M059J (cell line): ENCODE results near the gene LOC128125822.
"Not testable (repeated sequence)": the region's sequence is repeated elsewhere in the genome, so short reads cannot be mapped to it uniquely, and the experiment has no call there.

Experiments used
- DNase-seq: peaks from one replicate; pipeline ENCODE4 v3.0.0-alpha.2; 2012; ENCODE audit warnings: low read depth

LOC128125822 gene

GRCh38 chr6:63572044-63572746 is at the start of gene LOC128125822, which contains the start of gene PTP4A1:
LOC128125822 (plus strand) TSS chr6:63572480.
PTP4A1 (plus strand) TSS chr6:63572480; CDS start chr6:63576881, 4,401 bp downstream.
- DNase-seq: peak; percentile 97

GRCh38 chr6:63522911-63523287 is 49.4 kb upstream of the LOC128125822 start:
- DNase-seq: not testable (repeated sequence)

DNA sequence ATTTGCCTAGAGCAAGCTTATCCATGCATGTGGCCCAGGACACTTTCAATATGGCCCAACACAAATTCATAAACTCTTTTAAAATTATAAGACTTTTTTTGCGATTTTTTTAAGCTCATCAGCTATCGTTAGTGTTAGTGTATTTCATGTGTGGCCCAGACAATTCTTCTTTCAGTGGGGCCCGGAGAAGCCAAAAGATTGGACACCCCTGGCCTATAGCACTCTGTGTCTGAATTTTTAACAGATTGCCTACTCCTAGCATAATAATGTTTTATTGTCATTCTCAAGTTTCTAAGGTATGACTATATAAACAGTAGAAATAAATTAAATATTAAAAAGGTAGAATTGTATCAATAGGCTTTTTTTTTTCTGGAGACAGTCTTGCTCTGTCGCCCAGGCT is 48.6 kb upstream of the LOC128125822 start:
- DNase-seq: no peak

DNA sequence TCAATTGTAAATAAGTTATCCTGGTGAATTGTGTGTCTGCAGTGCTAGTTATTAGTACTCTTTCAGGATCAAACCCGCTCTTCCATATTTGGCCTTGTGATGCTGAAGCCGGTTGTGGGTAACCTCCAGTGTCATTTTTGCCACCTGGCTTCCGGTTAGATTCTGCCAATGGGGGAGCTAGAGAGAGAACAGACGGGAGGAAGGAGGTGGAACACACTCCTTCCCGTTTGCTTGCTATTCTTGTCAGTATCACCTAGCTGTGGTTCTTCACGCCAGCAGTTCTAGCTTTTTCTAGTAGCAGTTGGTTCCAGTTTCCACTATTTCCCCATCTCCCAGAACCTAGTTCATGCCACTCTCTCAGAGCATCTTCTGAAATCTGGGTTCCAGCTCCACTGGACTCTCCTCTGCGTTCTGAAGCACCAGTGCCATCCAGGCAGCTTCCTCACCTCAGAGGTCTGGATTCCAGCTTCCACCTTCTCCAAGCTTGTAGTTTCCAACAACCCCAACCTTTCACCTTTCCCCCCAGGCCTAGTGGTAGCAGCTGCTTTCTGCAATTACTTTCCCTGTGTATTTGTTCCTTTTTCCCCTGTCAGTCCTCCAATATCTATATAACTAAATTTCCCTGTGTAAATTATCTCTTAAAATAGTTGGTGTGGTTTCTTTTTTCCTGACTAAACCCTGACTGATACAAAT is 46.9 kb upstream of the LOC128125822 start:
- DNase-seq: no peak

- DNase-seq: no peak
These were observed 45.3 kb upstream of the LOC128125822 start for GRCh38 chr6:63526931-63527330.

GRCh38 chr6:63527658-63528514 is 44.4 kb upstream of the LOC128125822 start:
- peak; percentile 99 for DNase-seq

GRCh38 chr6:63529498-63529897 is 42.8 kb upstream of the LOC128125822 start:
- DNase-seq: peak; percentile 45

DNA sequence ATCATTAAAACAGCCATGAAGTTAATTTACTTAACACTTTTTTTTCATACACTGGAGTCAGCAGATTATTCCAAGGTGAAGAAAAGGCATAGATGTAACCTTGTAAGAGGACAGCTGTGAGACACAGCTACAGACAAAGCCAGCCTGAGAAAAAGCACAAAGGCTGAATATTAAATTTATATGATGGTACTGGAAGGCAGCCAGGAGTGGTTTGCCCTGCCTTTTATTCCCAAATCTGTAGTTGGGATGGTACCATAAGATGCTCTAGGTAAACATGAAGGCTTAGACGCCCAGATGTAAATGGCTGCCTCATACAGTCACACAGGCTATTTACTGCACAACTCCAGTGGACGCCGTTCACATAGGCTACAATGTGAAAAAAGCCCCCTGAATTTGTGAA is 42.1 kb upstream of the LOC128125822 start:
- no peak for DNase-seq

DNA sequence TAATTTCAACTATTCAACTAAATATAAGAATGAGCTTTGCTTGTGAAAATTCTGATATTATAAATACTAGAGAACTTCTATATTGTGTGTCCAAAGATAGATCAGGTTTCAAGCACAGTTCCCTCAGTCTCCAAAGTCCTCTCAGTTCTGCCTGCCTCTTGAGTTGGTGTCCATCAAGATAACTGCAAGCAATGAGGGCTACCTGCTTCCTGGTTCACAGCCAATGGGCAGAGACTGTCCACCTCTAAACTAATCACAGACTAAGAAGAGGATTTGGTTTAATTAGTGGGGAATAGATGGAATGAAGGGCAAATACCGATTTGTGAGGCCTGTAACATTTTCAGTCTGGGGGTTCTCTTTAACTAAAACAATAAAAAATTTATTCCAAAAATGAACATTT is 41.3 kb upstream of the LOC128125822 start:
- DNase-seq: no peak

- DNase-seq: no peak
These were observed 39.3 kb upstream of the LOC128125822 start for GRCh38 chr6:63533026-63533425.

- DNase-seq: no peak
These were observed 38.3 kb upstream of the LOC128125822 start for GRCh38 chr6:63533952-63534351.

GRCh38 chr6:63537201-63537958 is 34.9 kb upstream of the LOC128125822 start:
- DNase-seq: peak; percentile 72

DNA sequence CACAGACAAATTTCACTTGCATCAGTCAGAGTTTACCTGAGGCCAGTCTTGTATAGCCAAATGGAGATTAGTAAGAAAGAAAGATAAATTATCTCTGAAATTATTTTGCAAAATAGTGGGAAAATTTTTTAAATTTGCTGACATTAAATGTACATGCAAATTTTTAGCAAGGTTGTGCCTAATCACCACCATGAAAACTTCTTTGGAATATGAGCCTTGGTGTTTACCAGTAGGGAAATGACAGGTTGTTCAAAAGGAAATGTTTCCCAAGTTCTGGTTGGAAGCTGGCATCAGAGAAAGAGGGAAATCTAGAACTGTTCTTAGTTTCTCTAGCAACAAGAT is 34.4 kb upstream of the LOC128125822 start:
- no peak for DNase-seq

- DNase-seq: no peak
These were observed 33.7 kb upstream of the LOC128125822 start for GRCh38 chr6:63538550-63538949.

DNA sequence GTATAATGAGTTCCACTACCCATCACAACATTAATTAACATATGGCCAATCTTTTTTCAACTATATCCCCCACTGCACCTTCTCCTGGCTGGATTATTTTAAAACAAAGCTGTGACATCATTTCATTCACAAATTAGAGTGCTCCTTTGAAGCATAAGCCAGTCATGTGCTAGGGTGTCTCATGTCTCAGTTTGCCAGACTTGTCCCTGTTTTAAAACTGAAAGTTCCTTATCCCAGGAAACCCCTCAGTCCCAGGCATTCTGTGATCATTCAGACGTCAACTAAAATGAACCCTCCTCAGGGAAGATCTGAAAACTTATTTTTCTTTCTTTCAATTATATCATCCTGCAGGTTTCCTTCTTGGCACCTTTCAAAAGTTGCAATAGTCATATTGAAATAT is 29.3 kb upstream of the LOC128125822 start:
- no peak for DNase-seq

DNA sequence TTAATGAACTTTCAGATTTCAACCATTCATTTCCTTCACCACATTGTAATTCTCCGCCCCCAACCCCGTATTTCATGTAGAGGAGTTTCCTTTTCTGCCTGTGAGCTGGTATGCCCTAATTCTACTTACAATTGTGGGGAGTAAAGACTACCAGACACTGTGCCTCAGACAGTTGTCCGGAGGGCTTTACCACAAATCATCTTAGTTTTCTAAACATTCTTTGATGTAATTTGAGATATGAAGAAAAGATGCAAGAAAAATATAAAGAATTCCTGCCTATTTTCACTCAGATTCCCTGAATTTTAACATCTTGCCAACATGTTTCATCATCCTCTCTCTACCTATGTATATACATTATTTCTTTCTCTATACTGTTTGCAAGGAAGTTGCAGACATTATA is 28.3 kb upstream of the LOC128125822 start:
- DNase-seq: no peak

- DNase-seq: no peak
These were observed 26.0 kb upstream of the LOC128125822 start for GRCh38 chr6:63546236-63546635.

- no peak for DNase-seq
These were observed 25.6 kb upstream of the LOC128125822 start for GRCh38 chr6:63546697-63547096.

GRCh38 chr6:63549076-63549475 is 23.2 kb upstream of the LOC128125822 start:
- DNase-seq: no peak

DNA sequence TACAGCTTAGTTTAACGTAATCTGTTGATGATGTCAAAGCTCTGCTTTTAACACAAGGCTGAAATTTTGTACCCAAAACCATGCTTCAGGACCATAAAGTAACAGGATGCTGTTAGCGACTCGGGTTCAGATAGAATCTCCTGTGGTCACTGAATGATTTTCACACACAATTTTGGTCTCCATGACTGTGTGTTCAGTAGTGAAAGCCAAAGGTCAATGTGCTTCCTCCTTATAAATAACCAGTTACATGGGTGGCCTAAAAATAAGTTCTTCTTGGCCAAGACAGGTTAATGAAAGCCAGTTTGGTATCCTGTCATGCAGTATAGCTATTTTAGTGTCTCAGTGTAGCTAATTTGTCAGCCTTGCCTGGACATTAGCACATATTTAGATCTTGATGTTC is 19.1 kb upstream of the LOC128125822 start:
- no peak for DNase-seq

- DNase-seq: no peak
These were observed 18.4 kb upstream of the LOC128125822 start for GRCh38 chr6:63553900-63554299.

DNA sequence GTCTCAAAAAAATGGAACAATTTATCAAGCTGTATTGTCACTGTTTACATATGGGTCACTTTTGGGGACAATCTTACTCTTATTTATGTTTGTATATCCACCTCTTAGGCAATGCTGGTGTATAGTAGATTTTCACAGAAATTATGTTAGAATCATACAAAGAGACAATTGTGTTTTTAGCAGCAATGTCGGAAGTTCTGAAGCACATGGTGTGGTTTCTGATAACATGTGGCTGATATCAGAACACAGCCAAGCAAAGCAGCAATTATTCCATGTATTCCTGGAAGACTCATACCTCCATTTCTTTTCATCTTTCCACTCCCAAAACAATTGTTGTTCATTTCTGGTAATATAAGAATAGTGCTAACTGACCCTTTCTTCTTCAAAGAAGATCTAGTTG is 17.5 kb upstream of the LOC128125822 start:
- no peak for DNase-seq
